Hepatocyte (in vitro differentiated cells): ENCODE results near the gene DEFB113. TPM values are rescaled to one million over a fixed set of nuclear protein-coding genes. Genes with fewer than 3 reads are reported as not detected.

Experiments used
- DNase-seq: peaks from one replicate; pipeline ENCODE4 v3.0.0-alpha.2; 2016; ENCODE audit warnings: low spot score
- H2AFZ ChIP-seq: fragments of 200-600 bp; sonication (generic); 2 replicates; pipeline ENCODE4 v1.6.0; 2016; ENCODE audit warnings: antibody characterized with exemption, mild to moderate bottlenecking
- H3K27ac ChIP-seq: fragments of 200-600 bp; sonication (generic); 2 replicates; pipeline ENCODE4 v1.5.1; 2016; ENCODE audit warnings: mild to moderate bottlenecking
- H3K27me3 ChIP-seq: fragments of 200-600 bp; sonication (generic); 2 replicates; pipeline ENCODE4 v1.6.1; 2016
- H3K36me3 ChIP-seq: fragments of 200-600 bp; sonication (generic); replicated peaks from 2 replicates; pipeline ENCODE4 v1.5.1; 2016; ENCODE audit warnings: low read depth; ENCODE audit not compliant: insufficient read depth
- H3K4me1 ChIP-seq: fragments of 200-600 bp; sonication (generic); 2 replicates; pipeline ENCODE4 v1.5.1; 2016; ENCODE audit warnings: mild to moderate bottlenecking, moderate library complexity; ENCODE audit not compliant: insufficient read depth
- H3K4me2 ChIP-seq: fragments of 200-600 bp; sonication (generic); 2 replicates; pipeline ENCODE4 v1.6.0; 2016
- H3K4me3 ChIP-seq: fragments of 200-600 bp; sonication (generic); 2 replicates; pipeline ENCODE4 v1.5.1; 2016; ENCODE audit warnings: mild to moderate bottlenecking
- H3K79me2 ChIP-seq: fragments of 200-600 bp; sonication (generic); 2 replicates; pipeline ENCODE4 v1.6.0; 2017; ENCODE audit warnings: mild to moderate bottlenecking
- H3K9me2 ChIP-seq: fragments of 200-600 bp; sonication (generic); replicated peaks from 2 replicates; pipeline ENCODE4 v1.6.0; 2017; ENCODE audit warnings: mild to moderate bottlenecking; ENCODE audit not compliant: insufficient read depth
- H3K9me3 ChIP-seq: fragments of 200-600 bp; sonication (generic); 2 replicates; pipeline ENCODE4 v1.5.1; 2016; ENCODE audit warnings: low read depth, mild to moderate bottlenecking
- H4K20me1 ChIP-seq: fragments of 200-600 bp; sonication (generic); 2 replicates; pipeline ENCODE4 v1.6.0; 2016; ENCODE audit warnings: mild to moderate bottlenecking; ENCODE audit not compliant: insufficient read depth, poor library complexity, severe bottlenecking
- CTCF ChIP-seq: fragments of 200-600 bp; sonication (generic); IDR thresholded peaks from 2 replicates; pipeline ENCODE4 v1.5.1; 2016; ENCODE audit warnings: antibody characterized with exemption, mild to moderate bottlenecking; ENCODE audit not compliant: poor library complexity
- EZH2 ChIP-seq: fragments of 200-600 bp; sonication (generic); IDR thresholded peaks from 2 replicates; pipeline ENCODE4 v1.6.1; 2016; ENCODE audit warnings: antibody characterized with exemption, mild to moderate bottlenecking, borderline replicate concordance
- EZH2phosphoT487 ChIP-seq: fragments of 200-600 bp; sonication (generic); IDR thresholded peaks from one replicate; pipeline ENCODE4 v1.6.1; 2018; ENCODE audit warnings: antibody characterized with exemption, mild to moderate bottlenecking, low read depth, moderate library complexity; ENCODE audit not compliant: unreplicated experiment, severe bottlenecking
- whole genome bisulfite sequencing: methylation state at CpG from one replicate; pipeline ENCODE4 v1.1.6; 2016; ENCODE audit warnings: low lambda C conversion rate; ENCODE audit errors: missing lambda C conversion rate; 5-methylcytosine and 5-hydroxymethylcytosine counted together
- polyA plus RNA-seq: library from polyadenylated mRNA; unstranded; fragments of >200 nt; fragmentation: Nextera tagmentation; extraction: Ambion mirVana; gene quantifications from 2 replicates; pipeline ENCODE4 v1.2.1, GENCODE V29; 2016
- total RNA-seq: library from RNA; depleted of rRNA; stranded (reverse); fragments of >200 nt; gene quantifications from 2 replicates; pipeline ENCODE4 v1.2.3, GENCODE V29; 2014

Gene DEFB113
- total and polyA plus RNA-seq, 2 experiments from 2014 or later: not detected

DNA sequence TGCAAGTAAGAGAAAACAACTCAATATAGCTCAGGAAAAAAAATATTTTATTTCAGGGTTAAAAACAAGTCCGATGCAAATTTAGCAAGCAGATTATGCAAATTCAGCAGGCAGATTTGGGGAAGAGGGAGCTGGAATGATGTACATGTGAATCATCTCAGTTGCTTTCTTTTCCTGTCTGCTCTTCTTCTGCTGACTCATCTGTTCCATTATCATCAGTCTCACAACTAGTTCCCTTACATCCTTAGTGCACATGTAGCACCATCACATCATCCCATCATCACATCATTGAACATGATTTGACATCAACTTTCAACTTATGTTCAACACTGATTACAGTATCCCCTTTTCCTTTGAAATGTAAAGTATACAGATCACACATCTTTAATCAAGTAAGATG, 11.5 kb upstream of the DEFB113 start:
- Histone ChIP-seq H3K9me2 (no peaks in the 10 kb centered on the region), H3K9me3 (no peaks in the 10 kb centered on the region), H3K79me2 (no peaks in the 10 kb centered on the region), H3K4me3 (no peak overlapping the region), H3K27ac (no peak overlapping the region), H2AFZ (no peak overlapping the region), H3K27me3 (no peaks in the 10 kb centered on the region), H3K36me3 (no peaks in the 10 kb centered on the region), H4K20me1 (no peaks in the 10 kb centered on the region), H3K4me2 (no peak overlapping the region), H3K4me1 (no peaks in the 10 kb centered on the region)
- TF ChIP-seq EZH2: no peak
- 100% methylated on average over 1 of the region's 1 CpG for WGBS
- no peak for DNase-seq

DNA sequence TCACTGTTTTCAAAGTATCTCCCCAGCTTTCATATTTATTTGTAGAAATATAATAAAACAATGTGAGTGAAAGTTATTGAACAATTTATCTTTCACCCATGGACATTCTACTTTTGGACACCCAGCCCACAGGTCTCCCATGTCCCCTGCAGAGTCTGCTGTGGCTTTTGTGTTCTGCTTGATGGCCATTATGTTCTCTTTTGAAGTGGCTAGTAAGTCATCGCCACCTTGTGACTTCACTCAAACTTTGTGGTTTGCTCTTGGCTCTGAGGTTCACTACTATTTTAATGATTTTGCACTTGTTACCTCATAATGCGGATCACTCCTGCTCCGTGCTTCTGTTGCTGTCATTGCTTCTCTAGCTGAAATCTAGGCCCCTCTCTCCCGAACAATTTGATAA, 10.2 kb upstream of the DEFB113 start:
- Histone ChIP-seq H3K9me2 (no peaks in the 10 kb centered on the region), H3K4me2 (no peak overlapping the region), H3K4me1 (no peaks in the 10 kb centered on the region), H3K27ac (no peak overlapping the region), H3K27me3 (no peaks in the 10 kb centered on the region), H3K36me3 (no peaks in the 10 kb centered on the region), H3K9me3 (no peaks in the 10 kb centered on the region), H2AFZ (no peak overlapping the region), H3K79me2 (no peaks in the 10 kb centered on the region), H4K20me1 (no peaks in the 10 kb centered on the region), H3K4me3 (no peak overlapping the region)
- DNase-seq: no peak
- no peak for TF ChIP-seq EZH2phosphoT487
- TF ChIP-seq CTCF: no peak
- TF ChIP-seq EZH2: no peak
- 91% methylated on average over 4 of the region's 4 CpGs for WGBS

GRCh38 chr6:49978332-49979226, 9.2 kb upstream of the DEFB113 start:
- no peak overlapping the region for H3K4me3 ChIP-seq

More at GRCh38 chr6:49978332-49979226, 9.2 kb upstream of the DEFB113 start:
- no peaks in the 10 kb centered on the region for H3K79me2 ChIP-seq
- no peaks in the 10 kb centered on the region for H3K9me2 ChIP-seq
- no peak for DNase-seq
- no peak overlapping the region for H2AFZ ChIP-seq
- H3K36me3 ChIP-seq: no peaks in the 10 kb centered on the region
- 73% methylated on average over 3 of the region's 3 CpGs for WGBS
- no peak overlapping the region for H3K27ac ChIP-seq
- H3K4me1 ChIP-seq: no peaks in the 10 kb centered on the region
- H3K27me3 ChIP-seq: no peaks in the 10 kb centered on the region
- no peaks in the 10 kb centered on the region for H3K9me3 ChIP-seq
- H4K20me1 ChIP-seq: no peaks in the 10 kb centered on the region
- TF ChIP-seq CTCF (no peak), EZH2 (no peak), EZH2phosphoT487 (no peak)
- H3K4me2 ChIP-seq: peak overlapping the region; percentile 55
